ENCODE data around the gene GLIPR1L1.
A peak's percentile ranks its signal among the peaks of the same experiment; 100 is the strongest.

Gene GLIPR1L1

DNA sequence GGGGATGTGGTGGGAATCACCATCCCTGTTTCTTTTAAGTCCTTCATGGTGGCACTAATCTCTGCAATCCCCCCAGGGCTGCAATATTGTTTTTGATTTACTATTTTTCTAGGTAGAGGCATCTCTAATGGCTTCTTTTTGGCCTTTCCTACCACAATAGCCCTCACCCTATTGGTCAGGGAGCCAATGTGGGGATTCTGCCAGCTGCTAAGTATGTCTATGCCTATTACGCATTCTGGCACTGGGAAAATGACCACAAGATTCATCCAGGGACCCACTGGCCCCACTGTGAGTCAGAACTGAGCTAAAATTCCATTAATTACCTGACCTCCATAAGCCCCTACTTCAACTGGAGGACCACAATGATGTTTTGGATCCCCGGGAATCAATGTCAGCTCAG is 40.5 kb downstream of the GLIPR1L1 start:
- TF ChIP-seq, protein P1, sequence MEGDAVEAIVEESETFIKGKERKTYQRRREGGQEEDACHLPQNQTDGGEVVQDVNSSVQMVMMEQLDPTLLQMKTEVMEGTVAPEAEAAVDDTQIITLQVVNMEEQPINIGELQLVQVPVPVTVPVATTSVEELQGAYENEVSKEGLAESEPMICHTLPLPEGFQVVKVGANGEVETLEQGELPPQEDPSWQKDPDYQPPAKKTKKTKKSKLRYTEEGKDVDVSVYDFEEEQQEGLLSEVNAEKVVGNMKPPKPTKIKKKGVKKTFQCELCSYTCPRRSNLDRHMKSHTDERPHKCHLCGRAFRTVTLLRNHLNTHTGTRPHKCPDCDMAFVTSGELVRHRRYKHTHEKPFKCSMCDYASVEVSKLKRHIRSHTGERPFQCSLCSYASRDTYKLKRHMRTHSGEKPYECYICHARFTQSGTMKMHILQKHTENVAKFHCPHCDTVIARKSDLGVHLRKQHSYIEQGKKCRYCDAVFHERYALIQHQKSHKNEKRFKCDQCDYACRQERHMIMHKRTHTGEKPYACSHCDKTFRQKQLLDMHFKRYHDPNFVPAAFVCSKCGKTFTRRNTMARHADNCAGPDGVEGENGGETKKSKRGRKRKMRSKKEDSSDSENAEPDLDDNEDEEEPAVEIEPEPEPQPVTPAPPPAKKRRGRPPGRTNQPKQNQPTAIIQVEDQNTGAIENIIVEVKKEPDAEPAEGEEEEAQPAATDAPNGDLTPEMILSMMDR (conservative IDR thresholded peaks at IDR 0.05; ENCODE audit: low read length): no peak
- no peak overlapping the region for H3K4me3 ChIP-seq (ENCODE audit: low read length)
- DNase-seq (ENCODE audit: low read depth): peak; percentile 8

DNA sequence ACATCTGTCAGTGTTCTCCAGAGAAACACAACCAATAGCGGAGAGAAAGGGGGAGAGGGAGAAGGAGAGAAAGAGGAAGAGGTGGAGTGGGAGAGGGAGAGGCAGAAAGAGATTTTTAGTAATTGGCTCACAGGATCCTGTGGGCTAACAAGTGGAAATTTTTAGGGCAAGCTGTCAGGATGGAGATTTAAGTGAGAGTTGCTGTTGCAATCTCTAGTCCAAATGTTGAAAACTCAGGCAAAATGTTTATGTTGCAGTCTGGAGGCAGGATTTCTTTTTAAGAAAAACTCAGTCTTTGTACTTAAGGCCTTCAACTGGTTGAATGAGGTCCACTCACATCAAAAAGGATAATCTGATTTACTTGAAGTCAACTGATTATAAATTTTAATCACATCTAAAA is 43.9 kb downstream of the GLIPR1L1 start:
- no peak overlapping the region for H3K4me3 ChIP-seq (ENCODE audit: low read length)
- DNase-seq (ENCODE audit: low read depth): peak; percentile 71
- TF ChIP-seq, protein P1 (conservative IDR thresholded peaks at IDR 0.05; ENCODE audit: low read length): no peak

DNA sequence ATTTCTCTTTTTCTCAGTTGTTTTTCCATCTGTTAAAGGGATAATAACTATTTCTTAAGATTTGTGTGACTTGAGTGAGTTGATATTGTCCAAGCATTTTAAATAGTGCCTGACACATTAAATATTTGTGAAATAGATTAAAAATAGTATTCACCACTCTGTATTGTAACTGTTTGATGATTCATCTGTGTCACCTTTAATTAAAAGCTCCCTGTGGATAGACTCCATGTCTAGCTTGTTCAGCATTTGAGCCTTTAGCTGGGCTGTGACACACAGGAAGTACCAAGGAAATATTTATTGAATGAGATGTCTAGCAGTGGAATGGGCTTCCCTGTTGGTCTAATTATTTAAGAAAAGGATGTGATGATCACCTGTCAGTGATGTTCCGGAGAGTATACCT is 54.6 kb downstream of the GLIPR1L1 start:
- TF ChIP-seq, protein P1 (conservative IDR thresholded peaks at IDR 0.05; ENCODE audit: low read length): no peak
- peak; percentile 51 for DNase-seq (ENCODE audit: low read depth)
- no peak overlapping the region for H3K4me3 ChIP-seq (ENCODE audit: low read length)

DNA sequence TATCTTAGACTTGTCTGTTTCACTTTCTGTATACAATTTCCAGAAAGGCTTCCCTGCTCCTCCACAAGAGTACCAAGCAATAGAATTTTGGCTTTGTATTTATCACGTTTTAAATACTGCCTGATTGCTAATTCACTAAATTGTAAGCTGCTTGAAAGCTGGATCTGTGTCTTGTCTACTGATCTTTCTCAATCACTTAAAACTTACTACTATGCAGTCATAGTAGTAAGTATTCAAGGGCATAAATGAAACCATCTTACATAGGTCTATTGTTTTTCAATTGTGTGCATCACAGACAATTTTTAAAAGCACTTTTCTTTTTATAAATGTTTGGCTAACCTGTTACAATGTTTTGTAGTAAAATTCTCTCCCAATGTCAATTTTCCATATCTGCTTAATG is 55.2 kb downstream of the GLIPR1L1 start:
- H3K4me3 ChIP-seq (ENCODE audit: low read length): peak overlapping the region; percentile 73
- TF ChIP-seq, protein P1 (conservative IDR thresholded peaks at IDR 0.05; ENCODE audit: low read length): no peak
- peak; percentile 8 for DNase-seq (ENCODE audit: low read depth)

DNA sequence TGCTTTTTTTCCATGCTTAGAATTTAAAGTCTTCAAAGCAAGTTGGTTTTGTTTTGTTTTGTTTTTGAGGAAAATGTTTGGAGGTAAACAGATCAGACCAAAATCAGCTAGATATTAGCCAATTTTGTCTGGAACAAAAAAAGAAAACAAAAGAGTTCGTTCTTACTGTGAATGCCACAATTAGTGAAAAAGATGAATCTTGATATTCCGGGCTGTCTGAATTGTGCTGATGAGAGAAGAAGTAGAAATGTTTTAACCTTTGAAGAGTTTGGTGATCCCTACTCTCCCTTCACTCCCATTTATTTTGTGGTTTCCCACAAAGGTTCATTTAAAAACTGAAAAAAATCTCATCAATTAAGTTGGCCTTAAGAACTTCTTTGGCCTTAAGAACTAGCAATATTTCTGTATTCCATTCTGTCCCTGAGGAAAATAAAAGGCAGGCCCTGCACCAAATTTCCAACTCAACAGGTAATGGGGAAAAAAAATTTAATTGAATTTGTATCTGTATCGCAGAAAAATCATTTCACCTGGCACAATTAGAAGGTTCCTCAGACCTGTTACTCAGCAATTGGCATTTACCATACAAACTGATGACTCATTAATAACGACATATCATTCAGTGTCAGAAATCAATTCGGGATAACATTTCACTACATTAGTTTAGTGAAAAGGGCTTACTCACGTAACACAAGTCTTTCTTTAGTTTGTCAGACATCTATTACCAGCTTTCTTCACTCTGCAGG is 55.9 kb downstream of the GLIPR1L1 start:
- H3K4me3 ChIP-seq (ENCODE audit: low read length): peak overlapping the region; percentile 73
- no peak for DNase-seq (ENCODE audit: low read depth)
- TF ChIP-seq, protein P1 (conservative IDR thresholded peaks at IDR 0.05; ENCODE audit: low read length): no peak

DNA sequence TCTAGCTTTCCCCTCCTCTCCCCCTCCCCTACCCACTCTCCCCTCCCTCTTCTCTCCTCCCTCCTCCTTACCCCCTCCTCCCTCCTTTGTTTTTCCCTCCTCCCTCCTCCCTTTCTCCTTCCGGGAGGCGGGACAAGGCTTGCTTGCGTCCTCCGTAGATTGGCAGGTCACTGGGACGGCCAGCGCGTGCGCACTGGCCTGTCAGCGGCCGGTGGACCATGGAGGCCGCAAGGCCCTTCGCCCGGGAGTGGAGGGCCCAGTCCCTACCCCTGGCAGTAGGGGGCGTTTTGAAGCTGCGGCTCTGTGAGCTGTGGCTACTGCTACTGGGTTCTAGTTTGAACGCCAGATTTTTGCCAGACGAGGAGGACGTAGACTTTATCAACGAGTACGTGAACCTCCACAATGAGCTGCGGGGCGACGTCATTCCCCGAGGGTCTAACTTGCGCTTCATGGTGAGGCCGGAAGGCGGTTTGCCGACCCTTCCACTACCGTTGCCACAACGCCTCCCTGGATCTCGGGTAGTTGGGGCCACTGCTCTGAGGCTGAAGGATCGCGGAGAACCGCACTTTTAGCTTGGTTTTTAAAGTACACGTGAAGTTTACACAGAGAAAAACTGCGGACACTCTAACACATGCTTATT is 56.5 kb downstream of the GLIPR1L1 start, which contains the start of gene GLIPR1L2:
Gene GLIPR1L2 (plus strand): TSS at position 191 of the 640 bp plus-strand sequence. CDS start 28 bp downstream, at position 219.
- TF ChIP-seq, protein P1 (conservative IDR thresholded peaks at IDR 0.05; ENCODE audit: low read length): peak; percentile 85
- peak within 1 kb of the TSS; percentile 73 for H3K4me3 ChIP-seq (ENCODE audit: low read length)
- peak; percentile 98 for DNase-seq (ENCODE audit: low read depth)

DNA sequence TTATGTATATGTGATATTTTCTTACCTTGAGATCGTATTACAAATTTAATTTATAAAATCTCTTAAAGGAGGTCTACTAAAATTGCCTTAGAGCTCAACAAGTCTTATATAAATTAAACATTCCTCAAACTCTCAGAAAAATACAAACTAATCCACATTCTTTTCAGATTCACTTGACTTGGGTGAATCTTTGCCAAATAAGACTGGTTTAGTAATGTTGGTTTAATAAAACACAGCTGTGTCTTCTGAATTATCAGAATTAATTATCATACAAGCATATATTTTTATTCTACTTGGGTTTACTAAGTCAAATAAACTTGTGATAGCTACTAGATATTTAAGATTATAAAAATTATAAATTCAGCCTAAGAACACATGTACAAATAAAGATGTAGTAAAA is 69.8 kb downstream of the GLIPR1L1 start:
- peak; percentile 33 for DNase-seq (ENCODE audit: low read depth)
- no peak overlapping the region for H3K4me3 ChIP-seq (ENCODE audit: low read length)
- TF ChIP-seq, protein P1 (conservative IDR thresholded peaks at IDR 0.05; ENCODE audit: low read length): no peak

Data from AG10803 (cell line).